SU-DHL-6 (cell line): ENCODE results near the gene PPP6R2.

Source experiments
- EZH2phosphoT487 ChIP-seq: fragments of 200-600 bp; sonication (generic), shearing (Covaris generic); conservative IDR thresholded peaks from 2 replicates; pipeline ENCODE4 v1.6.1; 2018; ENCODE audit warnings: mild to moderate bottlenecking, antibody characterized with exemption, low read length, moderate library complexity, mixed read lengths
- TF ChIP-seq, protein P1 (sequence below): fragments of 200-600 bp; sonication (generic); IDR thresholded peaks from one replicate; pipeline ENCODE4 v1.5.1; 2017; ENCODE audit warnings: antibody characterized with exemption, mild to moderate bottlenecking, low read length, moderate library complexity; ENCODE audit not compliant: insufficient read depth, poor library complexity, severe bottlenecking

- TF ChIP-seq, protein P1, sequence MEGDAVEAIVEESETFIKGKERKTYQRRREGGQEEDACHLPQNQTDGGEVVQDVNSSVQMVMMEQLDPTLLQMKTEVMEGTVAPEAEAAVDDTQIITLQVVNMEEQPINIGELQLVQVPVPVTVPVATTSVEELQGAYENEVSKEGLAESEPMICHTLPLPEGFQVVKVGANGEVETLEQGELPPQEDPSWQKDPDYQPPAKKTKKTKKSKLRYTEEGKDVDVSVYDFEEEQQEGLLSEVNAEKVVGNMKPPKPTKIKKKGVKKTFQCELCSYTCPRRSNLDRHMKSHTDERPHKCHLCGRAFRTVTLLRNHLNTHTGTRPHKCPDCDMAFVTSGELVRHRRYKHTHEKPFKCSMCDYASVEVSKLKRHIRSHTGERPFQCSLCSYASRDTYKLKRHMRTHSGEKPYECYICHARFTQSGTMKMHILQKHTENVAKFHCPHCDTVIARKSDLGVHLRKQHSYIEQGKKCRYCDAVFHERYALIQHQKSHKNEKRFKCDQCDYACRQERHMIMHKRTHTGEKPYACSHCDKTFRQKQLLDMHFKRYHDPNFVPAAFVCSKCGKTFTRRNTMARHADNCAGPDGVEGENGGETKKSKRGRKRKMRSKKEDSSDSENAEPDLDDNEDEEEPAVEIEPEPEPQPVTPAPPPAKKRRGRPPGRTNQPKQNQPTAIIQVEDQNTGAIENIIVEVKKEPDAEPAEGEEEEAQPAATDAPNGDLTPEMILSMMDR, result no peak
- no peak for TF ChIP-seq EZH2phosphoT487
These were observed 5.0 kb upstream of the PPP6R2 start for GRCh38 chr22:50338042-50338573.
